NCI-H128 (cell line): Measurements from ENCODE around the gene TEX52.

Experiments
- DNase-seq: peaks from one replicate; lab custom pipeline; 2025; ENCODE audit not compliant: unreplicated experiment; lab: John Stamatoyannopoulos, UW

Gene TEX52

GRCh38 chr12:2800046-2800570 lies 56.7 kb downstream of the TEX52 start:
- DNase-seq: no peak
